GM10266 (cell line): Measurements from ENCODE around the gene SMAD1.

ENCODE experiments used
- DNase-seq: peaks from one replicate; pipeline ENCODE4 v3.0.0; 2012; ENCODE audit errors: extremely low spot score
- TF ChIP-seq, protein P1 (sequence below): IDR thresholded peaks from 2 replicates; pipeline ENCODE4 v1.5.1; 2012; ENCODE audit warnings: mild to moderate bottlenecking, low read depth; ENCODE audit not compliant: control insufficient read depth, insufficient read depth; ENCODE audit errors: missing control alignments

Gene SMAD1

DNA sequence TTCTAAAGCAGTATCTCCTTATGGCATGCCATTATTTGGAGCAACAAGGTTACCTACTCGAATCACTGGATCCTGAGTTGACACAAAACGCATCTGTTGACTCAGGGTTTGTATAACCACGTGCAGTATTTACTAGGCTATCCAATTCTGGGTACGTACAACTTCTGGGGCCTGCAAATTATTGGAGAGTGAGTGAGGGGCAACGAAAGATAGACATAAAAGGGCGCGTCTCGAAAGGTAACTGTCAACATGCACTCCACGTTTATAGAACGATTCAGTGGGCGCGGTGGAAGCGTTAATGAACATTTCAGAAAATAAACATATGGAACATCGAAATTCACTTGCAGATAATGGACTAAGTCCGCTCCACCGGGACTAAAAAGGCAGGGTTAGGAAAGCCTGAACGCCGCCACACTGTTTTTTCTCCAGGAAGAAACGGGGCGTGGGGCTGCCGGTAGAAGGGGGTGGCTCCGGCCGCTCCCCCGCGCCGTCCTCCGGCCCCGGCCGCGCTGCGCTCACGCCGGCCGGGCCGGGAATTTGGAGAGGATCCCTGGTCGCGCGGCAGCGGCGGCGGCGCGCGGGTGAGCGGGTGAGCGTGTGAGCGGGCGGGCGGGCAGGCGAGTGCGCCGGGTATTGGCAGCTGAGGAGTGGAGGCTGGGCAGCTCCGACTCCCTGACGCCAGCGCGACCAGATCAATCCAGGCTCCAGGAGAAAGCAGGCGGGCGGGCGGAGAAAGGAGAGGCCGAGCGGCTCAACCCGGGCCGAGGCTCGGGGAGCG lies at the start of gene SMAD1:
TSS of gene SMAD1 (plus strand) at position 690 of the 778 bp plus-strand sequence. CDS start 32,761 bp downstream, outside the sequence.
- TF ChIP-seq, protein P1, sequence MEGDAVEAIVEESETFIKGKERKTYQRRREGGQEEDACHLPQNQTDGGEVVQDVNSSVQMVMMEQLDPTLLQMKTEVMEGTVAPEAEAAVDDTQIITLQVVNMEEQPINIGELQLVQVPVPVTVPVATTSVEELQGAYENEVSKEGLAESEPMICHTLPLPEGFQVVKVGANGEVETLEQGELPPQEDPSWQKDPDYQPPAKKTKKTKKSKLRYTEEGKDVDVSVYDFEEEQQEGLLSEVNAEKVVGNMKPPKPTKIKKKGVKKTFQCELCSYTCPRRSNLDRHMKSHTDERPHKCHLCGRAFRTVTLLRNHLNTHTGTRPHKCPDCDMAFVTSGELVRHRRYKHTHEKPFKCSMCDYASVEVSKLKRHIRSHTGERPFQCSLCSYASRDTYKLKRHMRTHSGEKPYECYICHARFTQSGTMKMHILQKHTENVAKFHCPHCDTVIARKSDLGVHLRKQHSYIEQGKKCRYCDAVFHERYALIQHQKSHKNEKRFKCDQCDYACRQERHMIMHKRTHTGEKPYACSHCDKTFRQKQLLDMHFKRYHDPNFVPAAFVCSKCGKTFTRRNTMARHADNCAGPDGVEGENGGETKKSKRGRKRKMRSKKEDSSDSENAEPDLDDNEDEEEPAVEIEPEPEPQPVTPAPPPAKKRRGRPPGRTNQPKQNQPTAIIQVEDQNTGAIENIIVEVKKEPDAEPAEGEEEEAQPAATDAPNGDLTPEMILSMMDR: no peak
- peak; percentile 65 for DNase-seq

DNA sequence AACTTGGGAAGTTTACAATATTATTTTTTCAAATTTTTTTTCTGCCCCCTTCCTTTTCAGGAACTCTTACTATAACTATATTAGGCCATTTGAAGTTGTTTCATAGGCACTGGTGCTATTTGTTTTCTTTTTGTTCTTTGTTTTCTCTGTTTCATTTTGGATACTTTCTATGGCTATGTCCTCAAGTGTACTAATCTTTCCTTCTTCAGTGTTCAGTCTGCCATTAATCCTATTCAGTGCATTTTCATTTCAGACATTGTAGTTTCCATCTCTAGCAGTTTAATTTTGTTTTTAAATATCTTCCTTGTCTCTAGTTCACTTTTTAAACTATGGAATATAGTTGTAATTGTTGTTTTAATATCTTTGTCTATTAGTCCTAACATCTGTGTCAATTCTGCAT lies 48.0 kb upstream of the SMAD1 start:
- TF ChIP-seq, protein P1: no peak
- no peak for DNase-seq

DNA sequence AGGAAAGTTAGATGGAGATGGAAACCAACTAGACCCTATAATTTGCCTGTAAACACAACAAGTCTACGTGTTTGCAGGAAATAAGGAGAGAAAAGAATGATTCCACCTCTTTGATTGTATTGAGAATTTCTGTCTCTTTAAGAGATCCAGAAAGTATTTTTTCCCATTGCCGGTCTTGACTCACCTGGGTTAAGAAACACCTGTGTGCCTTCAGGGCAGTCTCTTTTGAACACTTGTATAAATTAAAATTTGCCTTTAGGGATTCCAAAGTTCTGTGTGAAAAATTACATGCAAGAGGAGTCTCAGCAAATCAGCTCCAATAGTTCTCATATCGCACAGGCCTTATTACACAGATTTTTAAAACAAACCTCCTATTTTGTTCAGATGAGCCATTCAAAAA lies 46.0 kb upstream of the SMAD1 start:
- DNase-seq: no peak

DNA sequence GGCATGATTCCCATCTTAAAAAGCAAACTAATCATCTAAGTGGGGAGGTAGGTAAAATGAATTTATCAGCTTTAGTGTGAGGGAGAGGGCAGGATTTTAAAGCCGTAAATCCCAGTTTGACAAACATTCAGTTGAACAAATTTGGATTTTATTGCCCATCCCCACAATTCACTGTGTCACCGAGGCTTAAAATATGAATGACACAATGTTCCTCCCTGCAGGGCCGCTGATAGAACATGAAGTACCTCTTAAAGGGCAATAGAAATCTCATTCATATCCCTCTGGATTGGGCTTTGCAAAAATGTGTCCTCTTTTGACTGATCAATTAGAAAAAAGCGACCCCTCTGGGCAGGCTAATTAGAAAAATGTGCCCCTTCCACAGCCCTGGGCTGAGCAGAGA lies 45.5 kb upstream of the SMAD1 start:
- no peak for DNase-seq
- TF ChIP-seq, protein P1: no peak

More for the DNA sequence above, 46.0 kb upstream of the SMAD1 start:
- TF ChIP-seq, protein P1: no peak

DNA sequence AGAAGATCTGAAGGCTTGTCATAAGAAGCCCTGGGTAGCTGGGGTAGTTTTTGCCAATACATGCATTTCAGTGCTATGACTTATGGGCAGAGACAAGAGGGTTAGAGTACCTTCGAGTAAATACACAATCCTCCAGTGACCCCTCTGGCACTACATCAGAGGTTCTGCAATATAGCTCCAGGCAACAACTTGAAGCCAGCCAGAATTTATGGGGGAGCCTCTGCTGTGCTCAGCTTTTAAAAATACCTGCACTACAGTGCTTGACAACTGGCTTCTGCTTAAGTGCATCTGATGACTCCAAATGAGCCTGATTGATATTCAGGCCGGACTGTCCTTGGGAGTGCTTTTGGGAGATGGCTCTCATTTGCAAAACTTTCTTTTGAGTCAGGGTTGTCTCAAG lies 44.9 kb upstream of the SMAD1 start:
- no peak for DNase-seq
- TF ChIP-seq, protein P1: no peak

DNA sequence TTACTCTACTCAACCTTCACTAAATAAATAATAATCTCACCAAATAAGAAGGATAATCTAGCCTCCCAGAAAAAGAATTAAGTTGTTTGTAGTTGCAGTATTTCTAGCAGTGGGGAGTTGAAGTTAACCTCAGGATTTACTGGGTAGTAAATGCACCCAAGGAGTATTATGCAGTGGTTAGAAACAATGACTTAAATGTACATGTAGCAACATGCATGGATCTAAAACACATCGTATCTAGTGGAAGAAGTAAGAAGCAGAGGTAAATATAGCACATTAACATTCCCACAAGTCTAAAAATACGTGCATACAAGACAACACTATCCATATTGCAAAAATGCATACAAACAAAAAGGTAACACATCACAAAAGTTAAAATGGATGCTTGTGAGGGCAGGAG lies 44.2 kb upstream of the SMAD1 start:
- no peak for DNase-seq
- TF ChIP-seq, protein P1: no peak

DNA sequence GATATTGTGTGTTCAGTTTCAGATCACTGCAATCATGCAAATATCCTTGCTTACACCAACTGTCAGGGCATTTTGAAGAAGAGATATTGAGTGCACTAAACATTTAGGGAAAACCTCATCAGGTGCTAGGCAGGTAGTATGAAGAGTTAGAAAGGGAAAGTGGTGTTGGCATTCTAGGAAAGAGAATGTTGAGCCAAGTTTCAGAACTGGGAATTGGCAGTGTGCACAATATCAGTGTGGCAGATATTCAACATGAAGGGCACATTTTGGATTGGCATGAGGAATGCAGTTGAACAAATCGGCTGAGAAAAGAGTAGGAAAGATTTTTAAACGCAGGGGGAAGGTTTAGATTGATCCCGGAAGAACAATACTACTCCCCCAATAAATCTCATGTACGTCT lies 43.4 kb upstream of the SMAD1 start:
- TF ChIP-seq, protein P1: no peak
- DNase-seq: no peak
